ENCODE data around the gene BLM.

The BLM gene

DNA sequence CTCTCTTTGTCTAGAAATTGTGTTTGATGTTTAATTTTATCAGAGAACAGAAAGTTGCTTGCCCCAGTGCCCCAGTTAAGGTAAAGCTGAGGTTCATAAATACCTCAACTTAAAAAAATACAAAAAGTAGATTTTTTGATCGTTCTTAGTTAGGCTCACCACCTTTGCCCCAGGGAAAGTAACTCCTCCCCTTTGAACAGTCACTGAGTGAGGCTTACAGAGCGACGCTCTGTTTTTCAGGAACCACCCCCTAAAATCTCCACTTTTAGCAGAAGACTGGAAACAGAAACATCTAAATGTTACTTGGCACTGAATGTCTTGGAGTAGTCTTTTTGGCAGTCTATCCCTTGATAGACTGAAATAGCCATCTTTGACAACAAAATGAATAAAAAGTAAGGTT lies 24.9 kb downstream of the BLM start:
- no peak for DNase-seq

DNA sequence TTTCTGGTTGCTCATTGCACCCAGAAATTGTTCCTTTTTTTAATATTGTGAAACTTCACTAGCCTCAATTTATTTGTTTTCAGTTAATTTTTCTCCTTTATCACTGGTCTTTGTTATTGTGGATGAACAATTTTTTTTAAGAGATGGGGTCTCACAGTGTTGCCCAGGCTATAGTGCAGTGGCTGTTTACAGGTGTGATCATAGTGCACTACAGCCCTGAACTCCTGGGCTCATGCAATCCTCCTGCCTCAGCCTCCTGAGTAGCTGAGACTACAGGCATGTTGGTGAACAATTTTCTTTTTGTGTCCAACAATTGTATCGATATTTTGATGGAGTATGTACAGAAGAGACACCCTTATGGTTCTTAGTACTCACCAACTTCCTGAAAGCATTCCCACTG lies 26.3 kb downstream of the BLM start:
- DNase-seq: no peak

DNA sequence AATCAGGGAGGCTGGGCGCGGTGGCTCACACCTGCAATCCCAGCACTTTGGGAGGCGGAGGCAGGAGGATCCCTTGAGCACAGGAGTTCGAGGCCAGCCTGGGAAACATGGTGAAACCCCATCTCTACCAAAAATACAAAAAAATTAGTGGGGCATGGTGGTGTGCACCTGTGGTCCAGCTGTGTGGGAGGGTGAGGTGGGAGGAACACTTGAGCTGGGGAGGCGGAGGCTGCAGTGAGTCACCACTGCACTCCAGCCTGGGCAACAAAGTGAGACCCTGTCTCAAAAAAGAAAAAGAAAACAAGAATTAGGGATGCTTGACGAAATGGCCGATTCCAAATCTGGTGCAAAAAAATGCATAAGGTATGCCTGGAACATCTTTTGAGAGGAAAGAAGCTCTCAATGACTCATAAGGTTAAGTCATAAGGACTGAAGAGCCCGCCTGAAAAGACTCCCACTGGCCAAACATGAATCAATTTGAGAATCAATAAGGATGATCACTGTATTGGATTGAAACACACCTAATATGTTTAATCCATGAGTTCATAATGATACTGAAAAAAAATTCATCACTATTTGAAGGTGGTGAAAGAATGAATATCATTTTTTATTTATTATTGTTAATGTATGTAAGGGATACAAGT lies 27.7 kb downstream of the BLM start:
- no peak for DNase-seq

GRCh38 chr15:90749754-90750153 lies 32.6 kb downstream of the BLM start:
- DNase-seq: no peak

DNA sequence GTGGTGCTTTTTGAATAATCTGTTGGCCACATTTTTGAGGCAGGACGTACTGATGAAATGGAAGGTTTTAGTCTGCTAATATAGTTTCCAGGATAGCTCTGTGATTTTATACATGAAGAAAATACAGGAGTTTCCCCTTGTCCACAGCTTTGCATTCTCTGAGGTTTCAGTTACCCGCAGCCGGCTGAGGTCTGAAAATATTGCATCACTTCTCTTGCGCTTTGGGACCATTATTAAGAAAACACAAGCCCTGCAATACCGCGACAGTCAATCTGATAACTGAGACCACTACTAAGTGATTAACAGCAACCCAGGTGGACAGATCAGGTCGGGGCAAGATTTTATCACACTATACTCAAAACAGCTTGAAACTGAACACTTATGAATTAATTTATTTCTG lies 33.0 kb downstream of the BLM start:
- DNase-seq: peak; percentile 9 to 38

- DNase-seq: no peak
These were observed 34.2 kb downstream of the BLM start for GRCh38 chr15:90751300-90751825.

- DNase-seq: no peak
These were observed 39.8 kb downstream of the BLM start for GRCh38 chr15:90756916-90757315.

- DNase-seq: no peak
These were observed 40.3 kb downstream of the BLM start for GRCh38 chr15:90757461-90757860.

DNA sequence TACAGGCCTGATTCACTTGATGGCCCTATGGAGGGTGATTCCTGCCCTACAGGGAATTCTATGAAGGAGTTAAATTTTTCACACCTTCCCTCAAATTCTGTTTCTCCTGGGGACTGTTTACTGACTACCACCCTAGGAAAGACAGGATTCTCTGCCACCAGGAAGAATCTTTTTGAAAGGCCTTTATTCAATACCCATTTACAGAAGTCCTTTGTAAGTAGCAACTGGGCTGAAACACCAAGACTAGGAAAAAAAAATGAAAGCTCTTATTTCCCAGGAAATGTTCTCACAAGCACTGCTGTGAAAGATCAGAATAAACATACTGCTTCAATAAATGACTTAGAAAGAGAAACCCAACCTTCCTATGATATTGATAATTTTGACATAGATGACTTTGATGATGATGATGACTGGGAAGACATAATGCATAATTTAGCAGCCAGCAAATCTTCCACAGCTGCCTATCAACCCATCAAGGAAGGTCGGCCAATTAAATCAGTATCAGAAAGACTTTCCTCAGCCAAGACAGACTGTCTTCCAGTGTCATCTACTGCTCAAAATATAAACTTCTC lies 43.6 kb downstream of the BLM start:
- no peak for DNase-seq

DNA sequence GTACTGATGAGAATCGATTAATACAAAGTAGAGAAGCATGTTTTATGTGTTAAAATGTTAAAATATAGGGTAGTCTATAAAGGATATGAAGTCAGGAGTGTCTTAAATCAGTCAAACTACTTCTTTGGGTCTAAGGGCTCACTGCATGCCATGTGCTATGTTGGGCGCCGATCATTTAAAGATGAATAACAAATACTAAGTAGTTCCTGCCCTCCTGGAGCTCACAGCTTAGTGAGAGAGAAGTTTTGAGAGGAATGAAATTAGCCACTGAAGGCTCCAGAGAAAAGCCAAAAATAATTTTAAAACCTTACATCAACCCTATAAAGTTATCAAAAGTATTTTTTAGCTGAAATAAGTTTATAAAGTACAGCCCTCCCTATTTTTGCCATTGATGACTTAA lies 44.5 kb downstream of the BLM start:
- no peak for DNase-seq

GRCh38 chr15:90762109-90762508 lies 45.0 kb downstream of the BLM start:
- DNase-seq: peak in 1 of 2 donors; percentile 61

GRCh38 chr15:90763366-90764099 lies 46.4 kb downstream of the BLM start:
- no peak for DNase-seq

DNA sequence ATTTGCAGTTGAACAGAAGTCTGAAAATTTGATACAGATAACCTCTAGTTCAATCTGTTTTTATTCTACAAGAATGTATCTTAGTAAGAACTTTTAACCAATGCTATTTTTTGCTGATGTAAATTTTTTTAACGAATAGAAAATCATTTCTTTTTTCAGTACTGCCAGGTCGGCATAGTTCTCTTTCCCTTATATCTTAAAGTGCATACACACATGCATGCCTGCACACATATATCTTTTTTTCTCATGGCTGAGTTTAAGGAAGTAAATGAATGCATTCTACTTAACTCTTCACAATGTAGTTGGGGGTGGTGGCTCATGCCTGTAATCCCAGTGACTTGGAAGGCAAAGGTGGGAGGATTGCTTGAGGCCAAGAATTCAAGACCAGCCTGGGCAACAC lies 48.4 kb downstream of the BLM start:
- DNase-seq: no peak

GRCh38 chr15:90765966-90766365 lies 48.8 kb downstream of the BLM start:
- no peak for DNase-seq

DNA sequence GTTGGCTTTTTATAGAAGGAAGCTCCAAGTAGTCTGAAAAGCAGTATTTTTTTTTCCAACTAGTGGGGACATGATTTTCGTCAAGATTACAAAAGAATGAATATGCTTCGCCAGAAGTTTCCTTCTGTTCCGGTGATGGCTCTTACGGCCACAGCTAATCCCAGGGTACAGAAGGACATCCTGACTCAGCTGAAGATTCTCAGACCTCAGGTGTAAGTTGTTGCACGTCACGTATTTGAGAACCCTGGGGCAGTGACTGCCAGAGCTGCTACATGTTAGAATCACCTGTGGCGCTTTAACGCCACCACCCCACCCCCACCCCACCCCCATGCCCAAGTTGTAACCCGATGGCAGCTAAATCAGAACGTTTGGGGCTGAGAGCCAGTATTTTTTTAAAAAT lies 52.2 kb downstream of the BLM start:
- no peak for DNase-seq

DNA sequence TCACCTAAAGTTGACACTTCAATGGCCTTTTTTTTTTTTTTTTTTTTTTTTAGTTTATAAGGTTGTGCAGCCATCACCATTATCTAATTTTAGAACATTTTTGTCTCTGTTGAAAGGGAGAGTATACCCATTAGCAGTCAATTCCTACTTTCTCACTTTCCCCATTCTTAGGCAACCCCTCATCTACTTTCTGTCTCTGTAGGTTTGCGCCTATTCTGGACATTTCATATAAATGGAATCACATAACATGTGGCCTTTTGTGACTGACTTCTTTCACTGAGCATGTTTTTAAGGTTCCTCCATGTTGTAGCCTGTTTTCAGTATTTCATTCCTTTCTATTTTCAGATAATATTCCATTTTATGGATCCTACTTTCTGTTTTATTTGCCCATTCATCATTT lies 56.3 kb downstream of the BLM start:
- no peak for DNase-seq

DNA sequence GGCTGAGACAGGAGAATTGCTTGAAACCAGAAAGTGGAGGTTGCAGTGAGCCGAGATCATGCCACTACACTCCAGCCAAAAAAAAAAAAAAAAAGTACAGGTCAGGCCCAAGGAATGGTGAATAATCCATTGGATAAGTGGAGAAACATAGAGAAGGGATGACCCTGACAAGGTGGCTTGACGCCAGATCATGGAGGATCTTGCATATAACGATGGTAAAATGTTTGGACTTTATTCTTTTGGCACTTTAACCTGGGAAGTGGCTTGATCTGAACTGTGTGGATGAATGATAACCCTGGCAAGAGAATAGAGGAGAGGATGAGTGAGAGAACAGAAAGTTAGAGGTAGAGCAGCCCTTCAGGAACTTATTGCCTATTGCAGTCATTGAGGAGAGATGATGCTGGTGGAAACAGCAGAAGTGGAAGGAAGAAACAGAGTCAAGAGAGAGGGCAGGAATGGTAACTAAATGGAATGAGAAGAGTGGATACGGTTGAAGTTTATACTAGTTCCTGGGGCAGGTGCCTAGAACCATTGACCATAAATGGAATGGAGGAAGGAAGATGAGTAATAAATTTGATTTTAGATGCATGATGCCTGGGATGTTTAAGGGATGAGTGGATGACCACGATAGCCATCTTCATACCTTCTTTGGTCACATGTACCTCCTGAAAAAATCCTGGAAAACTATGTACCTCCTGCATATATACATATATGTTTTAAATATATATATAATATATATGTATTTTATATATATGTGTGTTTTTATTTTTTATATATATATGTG lies 57.8 kb downstream of the BLM start:
- DNase-seq: no peak

DNA sequence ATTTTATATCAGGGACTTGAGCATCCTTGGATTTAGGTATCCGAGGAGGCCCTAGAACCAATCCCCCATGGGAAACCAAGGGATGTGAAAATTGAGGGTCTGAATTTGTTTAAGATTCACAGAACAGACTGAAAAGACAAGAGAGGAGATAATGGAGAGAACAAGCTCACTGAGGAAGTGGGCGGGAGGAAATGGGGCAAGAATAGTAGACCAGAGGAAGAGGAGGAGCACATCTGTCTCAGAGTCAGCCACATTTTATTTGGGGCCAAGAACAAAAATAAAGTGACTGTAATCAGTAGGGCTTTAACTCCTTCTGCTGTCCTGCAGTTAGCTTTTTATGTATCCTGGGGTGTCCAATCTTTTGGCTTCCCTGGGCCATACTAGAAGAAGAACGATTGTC lies 63.8 kb downstream of the BLM start:
- peak in 1 of 2 donors; percentile 13 for DNase-seq

DNA sequence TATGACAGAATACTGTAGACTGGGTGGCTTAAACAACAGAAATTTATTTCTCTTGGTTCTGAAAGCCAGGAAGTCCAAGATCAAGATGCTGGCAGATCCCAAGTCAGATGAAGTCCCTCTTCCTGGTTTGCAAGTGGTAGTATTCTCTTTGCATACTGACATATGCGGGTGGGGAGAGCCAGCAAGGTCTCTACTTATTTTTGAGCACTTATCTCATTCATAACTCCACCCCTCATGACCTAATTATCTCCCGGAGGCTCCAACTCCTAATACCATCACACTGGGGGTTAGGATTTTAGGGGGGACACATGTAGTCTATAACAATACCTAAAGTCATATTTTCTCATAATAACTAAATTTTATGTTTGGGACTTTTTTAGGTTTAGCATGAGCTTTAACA lies 65.3 kb downstream of the BLM start:
- DNase-seq: no peak

DNA sequence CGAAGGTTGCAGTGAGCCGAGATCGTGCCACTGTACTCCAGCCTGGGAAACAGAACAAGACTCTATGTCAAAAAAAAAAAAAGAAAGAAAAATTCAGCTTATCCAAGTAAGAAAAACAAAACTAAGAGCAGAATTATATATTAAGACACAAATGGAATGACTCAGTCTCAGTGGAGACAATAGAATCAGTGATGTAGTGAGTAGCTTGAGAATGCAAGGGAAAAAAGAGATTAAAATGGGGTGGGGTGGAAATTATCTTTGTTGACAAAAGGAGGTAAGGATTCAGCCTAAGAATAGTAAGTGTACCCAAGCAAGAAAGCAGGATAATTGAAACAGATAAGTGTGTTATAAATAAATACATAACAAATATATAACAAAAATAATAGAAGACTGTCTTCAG lies 70.7 kb downstream of the BLM start:
- DNase-seq: no peak

- DNase-seq: no peak
These were observed 72.3 kb downstream of the BLM start for GRCh38 chr15:90789462-90789861.

- DNase-seq: no peak
These were observed 72.9 kb downstream of the BLM start for GRCh38 chr15:90790057-90790456.

GRCh38 chr15:90790561-90790960 lies 73.4 kb downstream of the BLM start:
- no peak for DNase-seq

Data from CD4-positive, alpha-beta T cell treated with Interferon alpha-2 for 1 hour (primary cell).